Hypothalamus (tissue), 51 donors: ENCODE results near the gene MIDN.

Source experiments
- DNase-seq, 51 donors: peaks; one replicate each; lab custom pipeline; 2025; lab: John Stamatoyannopoulos, UW

MIDN gene

DNA sequence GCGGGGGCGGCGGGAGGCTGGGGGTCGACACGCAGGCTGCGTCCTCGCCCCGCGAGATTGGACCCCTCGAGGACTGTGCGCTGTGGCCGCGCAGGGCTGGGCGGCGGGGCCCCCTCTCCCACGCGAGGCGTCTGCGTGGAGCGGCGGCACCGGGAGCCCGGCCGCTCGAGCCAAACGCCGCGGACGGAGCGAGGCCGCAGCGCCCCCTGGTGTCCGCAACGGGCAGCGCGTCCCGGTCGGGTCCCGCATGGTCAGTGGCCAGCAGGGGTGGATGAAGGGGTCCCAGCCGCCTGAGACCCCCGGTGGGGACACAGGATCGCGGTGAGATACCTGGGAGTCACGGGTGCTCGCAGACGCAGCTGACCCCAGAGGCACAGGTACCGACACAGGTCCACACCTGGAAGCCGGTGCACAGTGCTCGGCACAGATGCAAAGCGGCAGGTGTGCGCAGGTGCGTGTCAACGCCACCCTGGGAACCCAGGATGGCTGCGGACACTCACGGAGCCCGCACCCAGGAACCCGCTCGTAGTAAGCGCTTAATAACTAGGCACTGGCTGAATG is 18.6 kb downstream of the MIDN start:
- DNase-seq = peak in 47 of 51 donors; percentile 14 to 87 (median 61)

DNA sequence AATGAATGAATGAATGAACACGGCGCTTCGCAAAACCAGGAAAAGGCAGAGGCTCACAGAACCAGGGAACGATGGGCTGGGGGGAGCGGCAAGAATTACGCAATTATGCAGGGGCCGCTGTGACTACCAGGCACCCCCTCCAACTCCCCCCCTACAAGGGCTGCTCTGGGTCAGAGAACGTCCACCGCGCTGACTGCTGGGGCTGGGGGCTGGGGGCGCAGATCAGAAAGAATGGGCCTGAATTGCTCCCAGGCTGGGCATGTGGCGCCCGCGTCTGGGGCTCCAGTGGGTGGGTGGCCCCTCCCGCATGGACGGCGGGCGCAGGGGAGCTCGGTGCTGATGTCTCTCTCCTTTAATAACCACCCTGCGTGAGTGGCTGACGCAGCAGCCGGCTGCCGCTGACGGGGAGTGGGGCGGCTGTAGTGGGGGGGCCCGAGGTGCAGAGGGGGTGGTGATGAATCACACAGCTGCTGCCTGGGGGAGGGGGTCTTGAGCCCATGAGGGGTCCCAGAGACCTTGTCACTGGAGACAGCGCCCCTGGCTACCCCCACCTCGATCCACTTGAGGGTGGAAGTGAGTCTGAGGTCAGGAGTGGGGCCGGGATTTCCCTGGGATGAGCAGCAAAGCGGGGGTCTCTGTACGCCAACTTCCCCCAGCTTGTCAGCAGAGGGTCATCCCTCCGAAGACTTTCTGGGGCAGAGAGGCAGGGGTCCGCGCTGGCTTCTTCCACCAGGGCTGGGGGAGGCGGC is 19.3 kb downstream of the MIDN start:
- peak in 11 of 51 donors; percentile 22 to 74 (median 39) for DNase-seq

DNA sequence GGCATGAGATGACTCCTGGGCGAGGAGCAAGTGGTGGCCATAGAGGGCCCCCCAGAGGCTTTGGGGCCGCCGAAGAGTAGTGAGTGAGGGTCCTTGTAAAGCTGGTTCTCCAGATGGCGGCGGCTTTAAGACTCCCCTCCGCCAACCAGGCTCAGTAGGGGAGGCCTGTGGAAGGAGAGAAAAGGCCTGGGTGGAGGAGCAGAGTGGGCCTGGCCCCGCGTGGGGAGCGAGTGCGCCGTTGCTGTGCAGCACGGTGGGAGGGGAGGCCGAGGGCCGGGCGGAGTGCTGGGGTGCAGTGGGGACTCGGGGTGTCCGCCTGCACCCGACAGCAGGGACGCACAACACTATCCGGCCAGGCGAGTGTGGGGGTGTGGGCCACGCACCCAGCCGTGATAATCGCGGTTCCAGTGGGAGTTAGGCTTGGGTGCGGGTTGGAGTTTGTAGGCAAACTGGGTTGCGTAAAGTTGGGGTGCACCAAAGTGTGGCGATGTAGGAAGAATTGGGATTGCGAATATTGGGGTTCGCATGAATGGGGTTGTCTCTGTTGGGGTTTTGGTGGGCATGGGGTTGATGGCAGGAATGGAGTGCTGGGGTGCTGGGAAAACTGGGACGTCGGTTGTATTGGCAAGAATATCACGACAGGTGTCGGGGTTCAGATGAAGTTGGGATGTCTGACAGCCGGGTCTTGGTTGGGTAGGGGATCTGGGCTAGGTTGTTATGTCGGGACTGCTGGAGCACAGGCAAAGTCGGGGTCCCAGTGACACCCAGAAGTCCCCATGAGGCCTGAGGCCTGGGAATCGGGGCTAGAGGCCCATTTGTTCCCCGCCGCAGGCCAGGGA is 20.1 kb downstream of the MIDN start:
- peak in 2 of 51 donors; percentile 42 to 49 for DNase-seq

DNA sequence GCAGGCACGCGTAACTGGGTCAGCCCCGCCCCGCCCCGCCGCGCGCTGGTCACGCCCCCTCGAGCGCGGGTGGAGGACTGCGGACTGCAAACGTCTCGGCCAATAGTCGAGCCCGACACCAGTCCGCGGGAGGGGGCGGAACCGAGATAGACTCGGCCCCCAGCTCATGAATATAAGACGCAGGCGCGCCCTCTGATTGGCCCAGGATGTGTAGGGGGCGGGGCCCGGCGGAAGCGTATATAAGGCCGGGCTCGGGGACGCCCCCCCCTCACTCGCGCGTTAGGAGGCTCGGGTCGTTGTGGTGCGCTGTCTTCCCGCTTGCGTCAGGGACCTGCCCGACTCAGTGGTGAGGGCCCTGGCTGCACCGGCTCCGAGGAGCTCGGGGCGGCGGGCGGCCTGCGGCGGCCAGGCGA is 20.7 kb downstream of the MIDN start, which contains the start of gene CIRBP:
CIRBP (plus strand) TSS at position 268 of the 413 bp plus-strand sequence. CDS start 1,602 bp downstream, outside the sequence.
- DNase-seq = peak; percentile 67 to 100 (median 99)

DNA sequence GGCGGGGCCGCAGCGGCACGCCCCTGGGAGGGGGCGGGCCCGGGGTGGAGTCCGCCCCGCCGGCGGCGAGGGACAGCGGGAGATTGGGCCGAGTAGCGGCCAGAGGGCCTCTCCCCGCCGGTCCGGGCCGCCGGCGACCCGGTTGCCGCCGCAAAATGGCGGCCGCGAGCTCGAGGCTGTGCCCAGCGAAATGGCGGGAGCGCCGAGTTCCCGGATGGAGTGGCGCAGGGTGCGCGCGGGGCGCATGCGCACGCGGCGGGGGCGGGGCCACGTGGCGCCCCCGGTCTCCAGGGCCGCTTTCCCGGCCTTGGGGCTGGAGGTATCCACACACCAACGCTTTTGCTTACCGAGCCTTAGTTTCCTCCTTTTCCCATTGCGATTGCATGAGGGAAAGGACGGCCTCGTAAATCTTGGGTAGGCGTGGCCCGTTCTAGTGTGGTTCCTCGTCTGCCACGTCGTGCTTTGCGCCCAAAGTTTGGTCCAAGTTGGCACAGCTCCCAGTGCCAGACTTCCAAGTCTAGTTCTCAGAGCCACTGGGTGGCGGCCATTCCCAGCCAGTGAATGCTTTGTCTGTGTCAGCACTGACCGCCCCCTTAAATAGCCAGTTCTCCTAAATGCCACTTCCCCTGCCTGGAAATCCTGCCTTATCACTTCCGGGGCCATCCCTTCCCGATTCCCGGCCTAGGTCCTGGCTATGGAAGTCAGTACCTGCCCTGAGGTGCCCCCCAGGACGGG is 21.3 kb downstream of the MIDN start:
- DNase-seq = peak in 50 of 51 donors; percentile 37 to 91 (median 77)

DNA sequence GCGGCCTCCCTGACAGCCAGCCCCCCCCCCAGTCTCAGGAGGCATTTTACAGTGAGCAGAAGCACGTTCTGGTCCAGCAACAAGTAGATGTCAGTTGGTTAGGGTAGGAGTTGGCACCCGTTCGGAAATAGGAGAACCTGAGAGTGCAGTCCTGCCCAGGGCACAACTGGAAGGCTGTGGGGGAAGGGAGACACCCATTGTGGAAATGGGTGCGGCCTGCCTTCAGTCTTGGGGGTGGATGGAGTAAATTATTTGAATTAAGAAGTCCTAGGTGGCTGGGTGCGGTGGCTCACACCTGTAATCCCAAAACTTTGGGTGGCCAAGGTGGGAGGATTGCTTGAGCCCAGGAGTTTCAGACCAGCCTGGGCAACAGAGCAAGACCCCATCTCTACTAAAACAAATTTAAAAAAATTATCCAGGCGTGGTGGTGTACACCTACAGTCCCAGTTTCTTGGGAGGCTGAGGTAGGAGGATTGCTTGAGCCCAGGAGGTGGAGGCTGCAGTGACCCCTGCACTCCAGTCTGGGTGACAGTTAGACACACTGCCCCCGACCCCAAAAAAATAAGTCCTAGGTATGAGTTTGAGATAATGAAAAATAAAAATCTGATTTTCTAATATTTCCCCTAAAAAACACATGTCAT is 21.9 kb downstream of the MIDN start:
- DNase-seq = no peak

DNA sequence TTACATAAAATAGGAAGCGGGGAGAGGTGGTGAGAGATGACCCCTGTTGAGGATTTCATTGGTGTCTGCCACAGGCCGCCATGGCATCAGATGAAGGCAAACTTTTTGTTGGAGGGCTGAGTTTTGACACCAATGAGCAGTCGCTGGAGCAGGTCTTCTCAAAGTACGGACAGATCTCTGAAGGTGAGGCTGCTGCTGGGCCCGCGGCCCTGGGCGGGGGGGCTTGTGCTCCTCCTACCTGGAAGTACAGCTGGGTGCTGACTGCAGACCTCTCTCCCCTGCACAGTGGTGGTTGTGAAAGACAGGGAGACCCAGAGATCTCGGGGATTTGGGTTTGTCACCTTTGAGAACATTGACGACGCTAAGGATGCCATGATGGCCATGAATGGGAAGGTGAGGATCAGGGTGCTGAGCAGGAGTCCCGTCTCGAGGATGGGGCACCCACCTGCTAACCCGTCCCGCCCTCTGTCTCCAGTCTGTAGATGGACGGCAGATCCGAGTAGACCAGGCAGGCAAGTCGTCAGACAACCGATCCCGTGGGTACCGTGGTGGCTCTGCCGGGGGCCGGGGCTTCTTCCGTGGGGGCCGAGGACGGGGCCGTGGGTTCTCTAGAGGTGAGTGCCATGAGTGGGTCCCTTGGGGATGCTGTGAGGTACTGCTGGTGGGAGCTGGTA is 22.6 kb downstream of the MIDN start:
- no peak for DNase-seq

DNA sequence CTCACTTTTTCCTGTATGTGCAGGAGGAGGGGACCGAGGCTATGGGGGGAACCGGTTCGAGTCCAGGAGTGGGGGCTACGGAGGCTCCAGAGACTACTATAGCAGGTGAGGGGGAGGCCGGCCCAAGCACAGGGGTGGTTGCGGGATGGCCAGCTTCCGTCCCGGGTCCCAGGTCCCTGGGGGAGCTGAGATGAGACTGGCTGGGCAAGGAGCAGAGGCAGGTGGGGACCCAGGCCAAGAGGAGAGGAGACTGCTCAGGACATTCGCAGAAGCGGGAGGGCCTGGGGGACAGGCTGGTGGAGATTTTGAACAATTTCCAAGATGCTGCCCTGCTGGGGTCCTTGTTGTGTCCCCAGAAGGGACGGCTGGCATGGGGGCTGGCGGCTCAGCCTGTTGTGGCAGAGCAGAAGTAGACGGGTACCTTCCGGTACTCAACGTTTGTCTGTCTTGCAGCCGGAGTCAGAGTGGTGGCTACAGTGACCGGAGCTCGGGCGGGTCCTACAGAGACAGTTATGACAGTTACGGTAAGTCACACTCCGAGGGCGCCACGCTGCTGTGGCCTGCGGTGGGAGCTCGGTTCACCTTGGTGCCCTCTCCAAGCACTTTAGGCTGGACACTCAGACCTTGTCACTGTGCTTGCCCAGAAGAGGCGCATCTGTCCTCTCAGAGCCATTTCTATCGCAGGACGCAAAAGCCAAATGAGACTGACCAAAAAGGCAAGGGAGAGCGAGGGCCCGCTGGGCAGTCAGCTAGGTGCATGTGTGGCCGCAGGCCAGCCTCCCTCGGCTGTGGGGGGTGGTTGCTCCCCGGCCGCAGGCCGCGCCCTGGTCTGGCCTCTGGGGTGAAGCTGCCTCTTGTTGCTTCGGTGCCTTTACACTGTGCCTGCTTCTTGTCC is 23.4 kb downstream of the MIDN start:
- DNase-seq = peak in 1 of 51 donors; percentile 35

DNA sequence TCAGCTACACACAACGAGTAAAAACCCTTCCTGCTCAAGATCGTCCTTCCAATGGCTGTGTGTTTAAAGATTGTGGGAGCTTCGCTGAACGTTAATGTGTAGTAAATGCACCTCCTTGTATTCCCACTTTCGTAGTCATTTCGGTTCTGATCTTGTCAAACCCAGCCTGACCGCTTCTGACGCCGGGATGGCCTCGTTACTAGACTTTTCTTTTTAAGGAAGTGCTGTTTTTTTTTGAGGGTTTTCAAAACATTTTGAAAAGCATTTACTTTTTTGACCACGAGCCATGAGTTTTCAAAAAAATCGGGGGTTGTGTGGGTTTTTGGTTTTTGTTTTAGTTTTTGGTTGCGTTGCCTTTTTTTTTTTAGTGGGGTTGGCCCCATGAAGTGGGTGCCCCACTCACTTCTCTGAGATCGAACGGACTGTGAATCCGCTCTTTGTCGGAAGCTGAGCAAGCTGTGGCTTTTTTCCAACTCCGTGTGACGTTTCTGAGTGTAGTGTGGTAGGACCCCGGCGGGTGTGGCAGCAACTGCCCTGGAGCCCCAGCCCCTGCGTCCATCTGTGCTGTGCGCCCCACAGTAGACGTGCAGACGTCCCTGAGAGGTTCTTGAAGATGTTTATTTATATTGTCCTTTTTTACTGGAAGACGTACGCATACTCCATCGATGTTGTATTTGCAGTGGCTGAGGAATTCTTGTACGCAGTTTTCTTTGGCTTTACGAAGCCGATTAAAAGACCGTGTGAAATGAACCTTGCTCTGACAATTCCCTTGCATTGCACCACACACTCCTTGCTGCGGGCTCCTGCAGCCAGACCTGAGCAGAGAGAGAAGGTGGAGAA is 24.3 kb downstream of the MIDN start:
- peak in 9 of 51 donors; percentile 11 to 36 (median 19) for DNase-seq

DNA sequence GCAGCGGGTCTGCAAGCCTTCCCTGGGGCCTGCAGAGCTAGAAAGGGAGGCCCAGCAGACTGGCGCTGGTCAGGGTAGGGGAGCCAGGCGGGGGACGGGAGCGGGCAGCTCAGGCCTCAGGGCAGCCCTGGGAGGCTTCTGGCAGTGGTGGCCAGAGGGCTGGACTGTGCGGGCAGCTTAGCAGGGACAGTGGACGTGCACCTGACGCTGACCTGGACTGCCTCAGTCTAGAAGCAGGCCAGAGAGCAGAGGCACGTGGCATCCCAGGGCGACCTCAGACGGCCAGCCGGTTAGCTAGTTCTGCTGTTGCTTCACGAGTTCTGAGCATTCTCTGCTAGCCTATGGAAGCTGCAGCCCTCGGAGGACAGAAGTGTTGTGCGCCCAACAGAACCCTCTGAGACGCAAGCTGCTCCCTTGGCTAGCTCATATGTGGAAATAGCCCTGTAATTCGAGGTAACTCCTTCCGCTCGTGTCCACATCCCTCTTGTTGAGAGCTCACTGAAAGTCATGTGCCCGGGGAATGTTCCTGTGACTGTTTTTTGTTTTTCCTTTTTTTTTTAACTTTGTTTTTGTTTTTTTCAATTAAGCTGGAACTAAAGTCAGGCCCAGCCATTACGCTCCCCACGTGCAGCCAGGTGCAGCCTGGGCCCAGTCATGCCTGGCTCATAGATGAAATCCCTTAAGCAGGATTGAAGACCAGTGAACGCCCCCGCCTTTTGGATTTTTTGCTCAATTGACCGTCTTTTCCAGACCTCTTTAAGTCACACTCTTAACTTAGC is 25.1 kb downstream of the MIDN start:
- no peak for DNase-seq

DNA sequence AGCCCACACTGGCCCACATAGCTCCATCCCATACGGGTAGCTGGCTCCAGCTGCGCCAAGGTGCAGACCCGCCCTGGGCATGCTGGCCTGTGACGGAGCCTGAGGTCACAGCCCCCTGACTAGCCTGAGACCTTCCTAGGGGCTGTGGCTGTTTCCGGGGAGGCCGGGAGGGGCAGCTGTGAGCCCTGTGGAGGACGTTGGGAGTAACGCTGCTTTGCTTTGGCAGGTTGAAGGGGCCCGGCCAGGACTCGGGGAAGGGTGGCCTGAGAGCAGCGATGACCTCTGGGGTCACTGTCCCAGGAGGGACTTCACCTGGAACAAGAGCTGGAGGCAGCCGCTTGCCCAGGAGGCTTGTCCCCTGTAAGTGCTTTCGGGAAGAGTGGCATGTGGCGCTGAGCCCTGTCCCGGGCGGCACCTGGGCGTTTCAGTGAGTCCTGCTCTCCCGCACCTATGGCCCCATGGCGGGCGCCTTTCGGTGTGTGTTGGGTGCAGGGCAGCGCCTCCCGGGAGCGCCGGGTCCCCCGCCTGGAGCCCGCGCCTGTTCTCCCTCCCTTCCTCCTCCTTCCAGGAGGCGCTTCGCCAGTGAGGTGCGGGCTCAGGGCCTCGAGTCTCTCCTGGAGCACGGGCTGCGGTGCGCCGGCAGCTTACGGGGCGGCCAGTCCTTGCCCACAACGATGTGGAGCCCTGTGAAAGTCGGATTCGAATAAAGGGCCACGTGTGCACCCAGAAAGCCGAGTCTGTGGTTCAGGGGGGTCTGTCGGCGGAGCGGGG is 25.9 kb downstream of the MIDN start:
- DNase-seq = no peak

DNA sequence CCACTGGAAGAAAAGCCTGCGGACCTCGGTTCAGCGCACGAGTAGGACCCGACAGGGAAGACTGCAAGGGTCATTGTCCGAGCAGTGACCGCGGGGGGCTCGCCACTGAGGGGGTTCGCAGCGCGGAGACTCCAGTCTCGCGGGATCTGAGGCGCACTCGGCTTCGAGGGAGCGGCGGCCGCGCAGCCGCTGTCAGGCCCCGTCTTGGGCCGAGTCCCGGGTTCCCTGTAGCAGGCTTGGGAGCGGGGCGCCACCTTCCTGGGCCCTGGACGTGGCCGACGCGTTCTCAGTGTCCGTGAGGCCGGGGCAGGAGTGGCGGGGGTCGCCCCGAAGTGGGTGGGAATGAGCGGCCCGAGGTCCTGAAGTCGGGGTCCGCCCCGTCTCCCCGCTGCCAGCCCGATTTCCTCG is 26.5 kb downstream of the MIDN start:
- no peak for DNase-seq

DNA sequence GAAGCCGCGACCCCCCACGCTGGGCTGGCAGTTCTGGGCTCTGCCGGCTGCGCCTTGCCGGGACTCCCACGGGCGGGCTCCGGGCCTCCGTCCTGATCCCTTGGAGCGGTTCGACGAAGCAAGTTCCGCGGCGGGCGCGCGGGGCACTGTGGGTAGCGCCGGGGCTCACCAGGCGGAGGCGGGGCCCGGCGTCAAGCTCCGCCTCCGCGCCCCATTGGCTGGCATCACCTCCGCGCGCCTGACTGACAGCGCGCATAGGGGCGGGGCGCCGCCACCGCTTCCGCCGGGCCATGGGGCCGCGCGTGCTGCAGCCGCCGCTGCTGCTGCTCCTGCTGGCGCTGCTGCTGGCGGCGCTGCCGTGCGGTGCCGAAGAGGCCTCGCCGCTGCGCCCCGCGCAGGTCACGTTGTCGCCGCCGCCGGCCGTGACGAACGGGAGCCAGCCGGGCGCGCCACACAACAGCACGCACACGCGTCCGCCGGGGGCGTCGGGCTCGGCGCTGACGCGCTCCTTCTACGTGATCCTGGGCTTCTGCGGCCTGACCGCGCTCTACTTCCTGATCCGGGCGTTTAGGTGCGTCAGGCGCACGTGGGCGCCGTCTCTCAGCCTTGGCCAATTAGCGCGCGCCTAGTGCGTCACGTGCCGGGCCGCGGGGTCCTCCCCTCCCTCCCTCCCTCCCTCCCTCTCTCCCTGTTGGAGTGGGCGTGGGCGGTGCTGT is 27.0 kb downstream of the MIDN start, which contains the start of gene FAM174C:
FAM174C (plus strand) TSS at position 271 of the 716 bp plus-strand sequence; CDS start at position 291, 20 bp downstream.
- peak; percentile 66 to 98 (median 92) for DNase-seq

DNA sequence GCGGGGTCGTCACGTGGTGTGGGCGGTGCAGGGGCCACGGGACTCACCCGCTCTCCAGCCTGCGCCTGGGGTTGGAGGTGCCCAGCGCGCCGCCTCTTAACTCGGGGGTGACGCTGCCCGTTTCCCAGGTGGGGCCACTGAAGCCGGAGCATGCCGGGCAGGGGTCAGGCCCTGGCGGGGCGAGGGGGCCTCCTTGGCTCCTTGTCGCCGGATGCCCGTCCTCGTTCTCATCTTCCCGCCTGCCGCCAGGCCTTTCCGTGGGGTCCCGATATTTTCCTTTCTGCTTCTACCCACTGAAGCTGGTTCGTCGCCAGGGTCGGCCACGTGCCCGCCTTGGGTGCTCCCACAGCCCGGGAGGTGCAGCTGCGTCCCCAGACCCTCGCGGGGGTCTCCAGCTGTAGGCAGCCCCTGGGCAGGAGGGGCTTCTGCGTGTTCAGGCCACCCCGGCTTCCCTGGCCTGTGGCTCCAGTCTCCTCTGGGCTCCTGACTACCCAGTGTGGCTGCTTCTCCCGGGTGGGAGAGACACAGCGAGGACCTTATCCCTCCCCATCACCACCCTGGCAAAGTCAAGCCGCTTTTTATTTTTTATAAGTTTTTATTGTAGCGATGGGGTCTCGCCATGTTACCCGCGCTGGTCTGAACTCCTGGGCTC is 27.7 kb downstream of the MIDN start:
- peak in 2 of 51 donors; percentile 55 for DNase-seq

DNA sequence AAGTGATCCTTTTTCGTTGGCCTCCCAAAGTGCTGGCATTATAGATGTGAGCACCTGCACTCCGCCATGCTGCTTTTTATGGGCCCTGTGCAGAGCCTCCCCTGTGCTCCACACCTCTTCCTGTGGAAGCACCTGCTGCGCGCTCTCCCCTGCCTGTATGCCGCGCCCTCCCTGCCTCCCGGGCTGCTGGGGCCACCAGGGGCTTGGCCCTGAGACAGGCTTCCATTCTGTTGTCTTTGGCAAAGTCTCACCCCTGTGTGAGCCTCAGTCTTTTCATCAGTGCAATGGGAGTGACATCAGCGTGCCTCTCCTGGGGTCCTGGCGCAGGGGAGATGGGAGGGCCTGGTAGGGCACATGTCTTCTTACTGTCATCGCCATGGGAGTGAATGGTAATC is 28.2 kb downstream of the MIDN start:
- no peak for DNase-seq
